ENCODE data around the gene MYH16. TPM values are rescaled to one million over a fixed set of nuclear protein-coding genes. Genes with fewer than 3 reads are reported as not detected.
"Not testable (repeated sequence)": the region's sequence is repeated elsewhere in the genome, so short reads cannot be mapped to it uniquely, and the experiment has no call there.

Gene MYH16
- polyA plus RNA-seq, 1 donor (not counting 4 experiments of a cell fraction or from before 2014, with no cell fraction given), result 0.69 TPM

- TF ChIP-seq CTCF (optimal IDR thresholded peaks at IDR 0.05 in 1 of 3, IDR thresholded peaks at IDR 0.05 in 1 of 3, conservative IDR thresholded peaks at IDR 0.05 in 1 of 3; ENCODE audit: extremely low read depth in 1 of 3, insufficient read depth in 2 of 3, low read length in 3 of 3) (no peak), EZH2 (IDR thresholded peaks at IDR 0.05; ENCODE audit: low read length) (no peak)
- Histone ChIP-seq H2AFZ (ENCODE audit: control insufficient read depth, low read length) (no peak overlapping the region), H4K20me1 (ENCODE audit: control insufficient read depth, extremely low read depth, insufficient read depth, low read length) (no peaks in the 10 kb centered on the region), H3K4me1 (ENCODE audit: control insufficient read depth, extremely low read depth, insufficient read depth, low read length) (peaks cover 6% of the 10 kb centered on the region), H3K27ac (ENCODE audit: control insufficient read depth, insufficient read depth, low read length) (no peak overlapping the region), H3K9ac (ENCODE audit: control insufficient read depth, extremely low read depth, insufficient read depth, low read length) (no peak overlapping the region), H3K4me3 (ENCODE audit: control insufficient read depth in 2 of 3, extremely low read depth in 1 of 3, insufficient read depth in 2 of 3, low read depth in 1 of 3, low read length in 3 of 3) (no peak overlapping the region), H3K36me3 (ENCODE audit: control insufficient read depth in 2 of 2, extremely low read depth in 1 of 2, insufficient read depth in 2 of 2, low read length in 2 of 2) (peaks cover 0 to under 1% of the 10 kb centered on the region in 2 experiments), H3K9me1 (ENCODE audit: control insufficient read depth, extremely low read depth, insufficient read depth, low read length) (no peaks in the 10 kb centered on the region), H3K9me3 (ENCODE audit: control insufficient read depth, low read depth, low read length) (no peaks in the 10 kb centered on the region), H3K27me3 (ENCODE audit: control insufficient read depth, extremely low read depth, insufficient read depth, low read length) (no peaks in the 10 kb centered on the region), H3K4me2 (ENCODE audit: control insufficient read depth, extremely low read depth, insufficient read depth, low read depth, low read length) (no peak overlapping the region), H3K79me2 (ENCODE audit: control insufficient read depth, insufficient read depth, low read length) (peaks cover 6% of the 10 kb centered on the region)
- dilution Hi-C loops (cut with MboI; ENCODE audit: extremely low pct_ligation_motif_present, low sequenced_read_pairs), result loop anchor here (25.0 kb wide), 1 partner anchor 258 kb away; no protein-coding TSS in a partner anchor
- FAIRE-seq (no peak), DNase-seq (ENCODE audit: low read depth, low spot score) (no peak)
These were observed 47.7 kb downstream of the MYH16 start for GRCh38 chr7:99320371-99320770.

- not testable (repeated sequence) for H2AFZ ChIP-seq (ENCODE audit: control insufficient read depth, low read length); H3K9me3 ChIP-seq (ENCODE audit: control insufficient read depth, low read depth, low read length); H3K36me3 ChIP-seq (ENCODE audit: control insufficient read depth in 2 of 2, extremely low read depth in 1 of 2, insufficient read depth in 2 of 2, low read length in 2 of 2); H3K4me2 ChIP-seq (ENCODE audit: control insufficient read depth, extremely low read depth, insufficient read depth, low read depth, low read length); DNase-seq (ENCODE audit: low read depth, low spot score); H3K27me3 ChIP-seq (ENCODE audit: control insufficient read depth, extremely low read depth, insufficient read depth, low read length); FAIRE-seq; H3K27ac ChIP-seq (ENCODE audit: control insufficient read depth, insufficient read depth, low read length); H3K4me3 ChIP-seq (ENCODE audit: control insufficient read depth in 2 of 3, extremely low read depth in 1 of 3, insufficient read depth in 2 of 3, low read depth in 1 of 3, low read length in 3 of 3); H4K20me1 ChIP-seq (ENCODE audit: control insufficient read depth, extremely low read depth, insufficient read depth, low read length); H3K9me1 ChIP-seq (ENCODE audit: control insufficient read depth, extremely low read depth, insufficient read depth, low read length); H3K9ac ChIP-seq (ENCODE audit: control insufficient read depth, extremely low read depth, insufficient read depth, low read length)
- peaks cover 15% of the 10 kb centered on the region for H3K4me1 ChIP-seq (ENCODE audit: control insufficient read depth, extremely low read depth, insufficient read depth, low read length)
- H3K79me2 ChIP-seq (ENCODE audit: control insufficient read depth, insufficient read depth, low read length), result peaks cover 27% of the 10 kb centered on the region
- dilution Hi-C loops (cut with MboI; ENCODE audit: extremely low pct_ligation_motif_present, low sequenced_read_pairs), result loop anchor here (25.0 kb wide), 1 partner anchor 260 kb away; no protein-coding TSS in a partner anchor
These were observed 50.0 kb downstream of the MYH16 start for GRCh38 chr7:99322659-99323058.

- Histone ChIP-seq H3K27ac (ENCODE audit: control insufficient read depth, insufficient read depth, low read length) (no peak overlapping the region), H3K9me1 (ENCODE audit: control insufficient read depth, extremely low read depth, insufficient read depth, low read length) (no peaks in the 10 kb centered on the region), H3K27me3 (ENCODE audit: control insufficient read depth, extremely low read depth, insufficient read depth, low read length) (no peaks in the 10 kb centered on the region), H3K4me1 (ENCODE audit: control insufficient read depth, extremely low read depth, insufficient read depth, low read length) (peaks cover 26% of the 10 kb centered on the region), H3K4me3 (ENCODE audit: control insufficient read depth in 2 of 3, extremely low read depth in 1 of 3, insufficient read depth in 2 of 3, low read depth in 1 of 3, low read length in 3 of 3) (peak overlapping the region; percentile 81 to 98 (median 92)), H3K9ac (ENCODE audit: control insufficient read depth, extremely low read depth, insufficient read depth, low read length) (peak overlapping the region; percentile 87), H3K79me2 (ENCODE audit: control insufficient read depth, insufficient read depth, low read length) (peaks cover 43% of the 10 kb centered on the region), H2AFZ (ENCODE audit: control insufficient read depth, low read length) (no peak overlapping the region), H4K20me1 (ENCODE audit: control insufficient read depth, extremely low read depth, insufficient read depth, low read length) (no peaks in the 10 kb centered on the region), H3K36me3 (ENCODE audit: control insufficient read depth in 2 of 2, extremely low read depth in 1 of 2, insufficient read depth in 2 of 2, low read length in 2 of 2) (peaks cover 0 to 2% of the 10 kb centered on the region in 2 experiments), H3K4me2 (ENCODE audit: control insufficient read depth, extremely low read depth, insufficient read depth, low read depth, low read length) (peak overlapping the region; percentile 82), H3K9me3 (ENCODE audit: control insufficient read depth, low read depth, low read length) (no peaks in the 10 kb centered on the region)
- no peak for TF ChIP-seq EZH2 (IDR thresholded peaks at IDR 0.05; ENCODE audit: low read length)
- no peak for TF ChIP-seq CTCF (optimal IDR thresholded peaks at IDR 0.05 in 1 of 3, IDR thresholded peaks at IDR 0.05 in 1 of 3, conservative IDR thresholded peaks at IDR 0.05 in 1 of 3; ENCODE audit: extremely low read depth in 1 of 3, insufficient read depth in 2 of 3, low read length in 3 of 3)
- dilution Hi-C loops (cut with MboI; ENCODE audit: extremely low pct_ligation_motif_present, low sequenced_read_pairs), result loop anchor here (25.0 kb wide), 1 partner anchor 262 kb away; no protein-coding TSS in a partner anchor
- DNase-seq (ENCODE audit: low read depth, low spot score) (no peak), FAIRE-seq (no peak)
These were observed 51.9 kb downstream of the MYH16 start for GRCh38 chr7:99324559-99324958.
